ENCODE measurements around the gene FKBP3. TPM values are rescaled to one million over a fixed set of nuclear protein-coding genes. Genes with fewer than 3 reads are reported as not detected.

FKBP3 gene
- total RNA-seq, 1 experiment from 2014 or later, result 118 TPM

GRCh38 chr14:45169906-45170305 is 35.6 kb upstream of the FKBP3 start:
- Mint-ChIP-seq H3K9me3 (no peaks in the 10 kb centered on the region), H3K27ac (no peak overlapping the region), H3K4me1 (no peaks in the 10 kb centered on the region), H3K36me3 (peaks cover 6% of the 10 kb centered on the region; the same call in 1 of the 2 replicates), H3K27me3 (ENCODE audit: low read depth) (no peaks in the 10 kb centered on the region), H3K4me3 (no peak overlapping the region)
- POLR2A ChIA-PET, result no interaction called here
- TF ChIP-seq JUN (CRISPR knock-in tag; IDR thresholded peaks at IDR 0.05) (no peak), ZNF396 (CRISPR knock-in tag; IDR thresholded peaks at IDR 0.05; ENCODE audit: borderline replicate concordance) (no peak), USF2 (CRISPR knock-in tag; IDR thresholded peaks at IDR 0.05) (no peak), CTCF (IDR thresholded peaks at IDR 0.05) (no peak), ATF1 (CRISPR knock-in tag; IDR thresholded peaks at IDR 0.05) (no peak), SMAD4 (CRISPR knock-in tag; IDR thresholded peaks at IDR 0.05) (no peak), PRRX2 (CRISPR knock-in tag; IDR thresholded peaks at IDR 0.05) (no peak), ELF4 (CRISPR knock-in tag; IDR thresholded peaks at IDR 0.05; ENCODE audit: low read depth) (no peak), HMGXB4 (CRISPR knock-in tag; IDR thresholded peaks at IDR 0.05) (no peak), ZNF219 (CRISPR knock-in tag; IDR thresholded peaks at IDR 0.05; ENCODE audit: borderline replicate concordance) (no peak), MXD4 (CRISPR knock-in tag; IDR thresholded peaks at IDR 0.05; ENCODE audit: borderline replicate concordance) (no peak), FOXJ3 (CRISPR knock-in tag; IDR thresholded peaks at IDR 0.05; ENCODE audit: borderline replicate concordance) (no peak), ZNF416 (CRISPR knock-in tag; IDR thresholded peaks at IDR 0.05) (no peak), FOXK1 (CRISPR knock-in tag; IDR thresholded peaks at IDR 0.05) (no peak), NFE2L1 (CRISPR knock-in tag; IDR thresholded peaks at IDR 0.05) (no peak), TEAD1 (CRISPR knock-in tag; IDR thresholded peaks at IDR 0.05) (no peak)
- TF ChIP-seq, protein P1, sequence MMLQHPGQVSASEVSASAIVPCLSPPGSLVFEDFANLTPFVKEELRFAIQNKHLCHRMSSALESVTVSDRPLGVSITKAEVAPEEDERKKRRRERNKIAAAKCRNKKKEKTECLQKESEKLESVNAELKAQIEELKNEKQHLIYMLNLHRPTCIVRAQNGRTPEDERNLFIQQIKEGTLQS (CRISPR knock-in tag; conservative IDR thresholded peaks at IDR 0.05), result no peak
- TF ChIP-seq, protein P2, sequence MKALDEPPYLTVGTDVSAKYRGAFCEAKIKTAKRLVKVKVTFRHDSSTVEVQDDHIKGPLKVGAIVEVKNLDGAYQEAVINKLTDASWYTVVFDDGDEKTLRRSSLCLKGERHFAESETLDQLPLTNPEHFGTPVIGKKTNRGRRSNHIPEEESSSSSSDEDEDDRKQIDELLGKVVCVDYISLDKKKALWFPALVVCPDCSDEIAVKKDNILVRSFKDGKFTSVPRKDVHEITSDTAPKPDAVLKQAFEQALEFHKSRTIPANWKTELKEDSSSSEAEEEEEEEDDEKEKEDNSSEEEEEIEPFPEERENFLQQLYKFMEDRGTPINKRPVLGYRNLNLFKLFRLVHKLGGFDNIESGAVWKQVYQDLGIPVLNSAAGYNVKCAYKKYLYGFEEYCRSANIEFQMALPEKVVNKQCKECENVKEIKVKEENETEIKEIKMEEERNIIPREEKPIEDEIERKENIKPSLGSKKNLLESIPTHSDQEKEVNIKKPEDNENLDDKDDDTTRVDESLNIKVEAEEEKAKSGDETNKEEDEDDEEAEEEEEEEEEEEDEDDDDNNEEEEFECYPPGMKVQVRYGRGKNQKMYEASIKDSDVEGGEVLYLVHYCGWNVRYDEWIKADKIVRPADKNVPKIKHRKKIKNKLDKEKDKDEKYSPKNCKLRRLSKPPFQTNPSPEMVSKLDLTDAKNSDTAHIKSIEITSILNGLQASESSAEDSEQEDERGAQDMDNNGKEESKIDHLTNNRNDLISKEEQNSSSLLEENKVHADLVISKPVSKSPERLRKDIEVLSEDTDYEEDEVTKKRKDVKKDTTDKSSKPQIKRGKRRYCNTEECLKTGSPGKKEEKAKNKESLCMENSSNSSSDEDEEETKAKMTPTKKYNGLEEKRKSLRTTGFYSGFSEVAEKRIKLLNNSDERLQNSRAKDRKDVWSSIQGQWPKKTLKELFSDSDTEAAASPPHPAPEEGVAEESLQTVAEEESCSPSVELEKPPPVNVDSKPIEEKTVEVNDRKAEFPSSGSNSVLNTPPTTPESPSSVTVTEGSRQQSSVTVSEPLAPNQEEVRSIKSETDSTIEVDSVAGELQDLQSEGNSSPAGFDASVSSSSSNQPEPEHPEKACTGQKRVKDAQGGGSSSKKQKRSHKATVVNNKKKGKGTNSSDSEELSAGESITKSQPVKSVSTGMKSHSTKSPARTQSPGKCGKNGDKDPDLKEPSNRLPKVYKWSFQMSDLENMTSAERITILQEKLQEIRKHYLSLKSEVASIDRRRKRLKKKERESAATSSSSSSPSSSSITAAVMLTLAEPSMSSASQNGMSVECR (CRISPR knock-in tag; IDR thresholded peaks at IDR 0.05; ENCODE audit: borderline replicate concordance), result no peak
- TF ChIP-seq, protein P3, sequence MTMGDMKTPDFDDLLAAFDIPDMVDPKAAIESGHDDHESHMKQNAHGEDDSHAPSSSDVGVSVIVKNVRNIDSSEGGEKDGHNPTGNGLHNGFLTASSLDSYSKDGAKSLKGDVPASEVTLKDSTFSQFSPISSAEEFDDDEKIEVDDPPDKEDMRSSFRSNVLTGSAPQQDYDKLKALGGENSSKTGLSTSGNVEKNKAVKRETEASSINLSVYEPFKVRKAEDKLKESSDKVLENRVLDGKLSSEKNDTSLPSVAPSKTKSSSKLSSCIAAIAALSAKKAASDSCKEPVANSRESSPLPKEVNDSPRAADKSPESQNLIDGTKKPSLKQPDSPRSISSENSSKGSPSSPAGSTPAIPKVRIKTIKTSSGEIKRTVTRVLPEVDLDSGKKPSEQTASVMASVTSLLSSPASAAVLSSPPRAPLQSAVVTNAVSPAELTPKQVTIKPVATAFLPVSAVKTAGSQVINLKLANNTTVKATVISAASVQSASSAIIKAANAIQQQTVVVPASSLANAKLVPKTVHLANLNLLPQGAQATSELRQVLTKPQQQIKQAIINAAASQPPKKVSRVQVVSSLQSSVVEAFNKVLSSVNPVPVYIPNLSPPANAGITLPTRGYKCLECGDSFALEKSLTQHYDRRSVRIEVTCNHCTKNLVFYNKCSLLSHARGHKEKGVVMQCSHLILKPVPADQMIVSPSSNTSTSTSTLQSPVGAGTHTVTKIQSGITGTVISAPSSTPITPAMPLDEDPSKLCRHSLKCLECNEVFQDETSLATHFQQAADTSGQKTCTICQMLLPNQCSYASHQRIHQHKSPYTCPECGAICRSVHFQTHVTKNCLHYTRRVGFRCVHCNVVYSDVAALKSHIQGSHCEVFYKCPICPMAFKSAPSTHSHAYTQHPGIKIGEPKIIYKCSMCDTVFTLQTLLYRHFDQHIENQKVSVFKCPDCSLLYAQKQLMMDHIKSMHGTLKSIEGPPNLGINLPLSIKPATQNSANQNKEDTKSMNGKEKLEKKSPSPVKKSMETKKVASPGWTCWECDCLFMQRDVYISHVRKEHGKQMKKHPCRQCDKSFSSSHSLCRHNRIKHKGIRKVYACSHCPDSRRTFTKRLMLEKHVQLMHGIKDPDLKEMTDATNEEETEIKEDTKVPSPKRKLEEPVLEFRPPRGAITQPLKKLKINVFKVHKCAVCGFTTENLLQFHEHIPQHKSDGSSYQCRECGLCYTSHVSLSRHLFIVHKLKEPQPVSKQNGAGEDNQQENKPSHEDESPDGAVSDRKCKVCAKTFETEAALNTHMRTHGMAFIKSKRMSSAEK (CRISPR knock-in tag; IDR thresholded peaks at IDR 0.05; ENCODE audit: borderline replicate concordance), result no peak
- ATAC-seq (no peak), DNase-seq (ENCODE audit: low spot score) (no peak)
- CTCF ChIA-PET, result interaction anchor here (0.8 kb wide), 1 partner anchor 257 kb away, joined by 3 read pairs; no protein-coding TSS in a partner anchor
